Anterior cingulate cortex (tissue), 58 donors: ENCODE measurements around the gene PCDH9.
"Not testable (repeated sequence)": the region's sequence is repeated elsewhere in the genome, so short reads cannot be mapped to it uniquely, and the experiment has no call there.

Experiments used
- DNase-seq, 58 donors: peaks; one replicate each; lab custom pipeline; 2025; lab: John Stamatoyannopoulos, UW

Gene PCDH9

DNA sequence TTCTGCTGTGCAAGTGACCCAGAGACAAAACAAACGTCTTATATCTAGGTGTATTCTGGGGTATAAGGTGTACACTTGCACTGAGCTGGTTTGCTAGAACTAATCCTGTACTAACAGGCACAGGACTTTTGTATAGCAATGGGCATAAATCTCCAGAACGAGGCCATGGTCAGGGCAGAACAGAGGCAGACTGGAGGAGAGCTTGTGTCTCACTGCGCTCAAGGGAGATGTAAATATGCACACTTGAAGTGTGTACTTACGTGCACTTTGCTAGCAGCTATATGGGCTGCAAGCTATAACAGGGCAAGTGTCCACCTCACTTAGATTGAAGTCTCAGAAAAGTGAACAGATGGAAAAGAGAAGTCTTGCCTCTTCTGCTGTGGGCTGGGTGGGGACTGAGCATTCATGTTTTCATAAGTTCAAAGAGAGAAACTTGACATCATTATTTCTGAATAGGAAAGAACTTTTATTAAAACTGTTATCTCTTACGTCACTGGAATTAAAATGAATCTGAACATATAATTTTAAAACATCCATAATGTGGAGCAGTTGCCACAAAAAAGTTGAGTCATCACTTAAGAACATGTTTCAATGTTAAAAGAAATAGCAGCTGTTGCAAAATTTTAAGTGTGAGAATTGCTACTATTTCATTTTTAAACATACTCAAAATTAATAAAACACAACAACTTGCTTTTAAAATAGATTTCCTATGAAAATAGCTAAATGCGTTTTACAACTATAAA, 888.3 kb downstream of the PCDH9 start:
- DNase-seq, result no peak

DNA sequence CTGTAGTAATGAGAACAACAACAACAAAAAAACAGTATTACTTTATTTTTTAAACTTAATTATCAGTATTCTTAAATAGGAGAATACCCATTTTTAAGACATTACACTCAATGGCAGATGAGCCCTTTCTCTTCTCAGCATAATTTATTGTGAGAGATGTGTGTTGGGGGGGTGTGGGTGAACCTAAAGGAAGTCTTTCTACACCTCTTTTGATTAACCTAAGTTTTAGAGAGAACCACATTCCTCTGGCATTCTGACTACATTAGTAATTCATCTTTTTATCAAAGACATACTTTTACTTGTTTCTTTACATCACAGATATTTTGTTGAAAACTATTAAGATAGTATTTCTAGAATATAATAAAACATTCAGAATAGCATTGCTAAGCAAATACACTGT, 890.9 kb downstream of the PCDH9 start:
- DNase-seq, result no peak

DNA sequence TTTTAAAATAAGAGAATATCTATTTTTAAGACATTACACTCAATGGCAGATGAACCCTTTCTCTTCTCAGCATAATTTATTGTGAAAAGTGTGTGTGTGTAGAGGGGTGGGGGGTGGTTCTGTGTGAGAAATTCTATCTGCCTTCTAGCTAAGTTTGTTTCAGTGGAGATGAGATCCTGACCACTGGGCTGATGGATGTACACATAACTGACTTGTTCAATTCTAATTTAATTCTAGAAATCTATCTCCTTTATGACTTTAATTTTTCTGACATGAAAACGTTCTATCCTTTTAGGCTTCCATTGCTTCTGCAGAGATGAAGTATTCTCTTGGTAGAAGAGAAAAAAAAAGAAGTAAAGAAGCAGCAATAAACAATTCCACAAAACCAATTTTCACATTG, 891.6 kb downstream of the PCDH9 start:
- no peak for DNase-seq

DNA sequence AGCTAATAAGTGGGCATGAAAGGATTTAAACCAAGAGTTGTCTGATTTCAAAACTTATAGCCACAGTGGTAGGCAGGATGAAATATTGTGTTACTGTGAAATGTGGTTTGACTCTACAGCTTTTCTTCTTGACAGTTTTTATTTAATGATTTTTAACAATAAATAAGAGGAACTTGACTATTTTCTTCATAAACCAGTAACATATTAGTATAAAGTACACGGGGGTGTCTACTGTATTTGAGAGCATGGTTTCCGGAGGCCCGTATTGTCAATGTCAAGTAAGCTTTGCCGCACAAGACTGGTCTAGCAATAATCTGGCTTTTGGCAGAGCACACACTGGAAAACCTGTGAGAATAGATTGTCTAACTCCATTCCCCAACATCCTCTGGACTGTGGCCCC, 894.5 kb downstream of the PCDH9 start:
- no peak for DNase-seq

DNA sequence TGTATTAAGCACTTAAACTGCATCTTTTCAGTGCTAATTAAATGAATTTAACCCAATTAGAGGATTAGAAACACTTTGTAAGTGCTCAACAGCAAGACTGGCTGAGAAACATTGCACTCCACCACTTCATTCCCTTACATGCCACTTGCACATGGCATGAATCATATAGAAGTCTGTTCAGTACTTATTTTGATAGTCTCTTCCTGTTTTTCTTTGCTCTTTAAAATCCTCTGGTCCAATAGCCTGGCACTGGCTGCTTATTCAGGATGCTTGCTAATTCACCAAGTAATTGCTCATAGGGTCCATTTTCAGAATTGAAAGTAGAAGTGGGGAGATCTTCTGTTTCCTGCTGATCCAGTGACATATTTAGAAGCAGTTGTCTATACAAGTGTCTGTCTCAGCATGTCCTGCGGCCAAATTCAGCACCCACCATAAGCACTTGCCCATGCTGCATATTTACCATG, 900.1 kb downstream of the PCDH9 start:
- peak in 2 of 58 donors; percentile 29 to 58 for DNase-seq

DNA sequence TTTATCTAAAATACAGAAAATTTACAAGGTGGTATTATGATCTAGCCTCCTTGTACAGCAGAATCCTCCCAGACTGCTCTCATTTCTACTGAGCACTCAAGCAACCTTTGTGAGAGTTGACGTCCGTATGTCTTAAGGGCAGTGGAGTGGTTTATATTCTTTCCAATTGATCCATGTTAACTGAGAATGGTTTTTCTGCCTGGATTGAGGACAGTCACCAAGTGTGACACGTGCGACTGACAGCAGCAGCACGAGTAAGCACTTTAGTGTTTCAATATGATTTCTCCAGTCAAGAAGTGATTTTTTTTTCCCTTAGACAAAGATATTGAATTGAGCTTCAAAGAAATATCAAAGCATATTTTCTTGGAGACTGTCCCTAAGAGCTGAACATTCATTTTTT, 901.7 kb downstream of the PCDH9 start:
- no peak for DNase-seq

DNA sequence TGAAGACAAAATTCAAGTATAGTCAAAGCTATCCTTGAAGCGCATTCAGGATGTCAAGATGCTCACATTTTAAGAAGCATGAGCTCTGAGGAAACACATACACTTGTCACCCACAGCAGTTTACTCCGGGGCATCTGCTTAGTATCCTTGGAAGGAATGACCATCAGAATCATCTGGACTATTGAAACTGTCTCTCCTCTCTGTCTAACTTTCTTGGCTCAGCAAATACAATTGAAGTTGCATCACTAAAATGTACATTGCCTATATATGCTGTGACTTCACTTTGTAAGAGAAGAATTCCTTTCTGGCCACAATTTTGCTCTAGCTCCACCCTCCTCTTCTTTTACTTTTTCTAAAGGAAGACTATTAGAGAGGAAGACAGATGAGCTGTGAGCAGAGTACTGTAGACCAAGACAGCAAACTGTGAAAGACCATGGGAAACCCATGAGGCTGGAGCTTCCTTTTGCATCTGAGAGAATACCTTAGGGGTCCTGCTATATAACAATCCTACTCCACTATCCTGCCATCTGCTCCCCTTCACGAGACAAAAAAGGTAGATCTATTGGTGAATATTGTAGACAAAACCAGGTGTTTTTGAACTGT, 906.3 kb downstream of the PCDH9 start:
- no peak for DNase-seq

DNA sequence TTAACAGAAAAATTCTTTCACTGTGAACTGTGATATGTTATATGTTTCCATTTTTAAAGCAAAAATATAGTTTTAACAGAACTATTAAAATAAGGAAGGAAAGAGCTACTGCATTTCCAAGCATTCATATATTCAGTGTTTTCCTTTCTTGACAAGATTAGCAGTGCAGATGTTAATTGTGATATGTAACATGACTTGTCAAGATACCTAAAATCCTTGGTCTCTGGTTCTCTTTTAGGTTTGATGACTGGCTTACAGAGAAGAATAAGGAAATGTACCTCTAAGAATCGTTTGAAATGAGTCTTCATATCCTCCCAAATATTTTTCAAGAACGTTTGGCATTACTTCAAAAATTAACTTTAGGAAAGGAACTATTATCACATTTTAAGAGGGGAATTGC, 907.2 kb downstream of the PCDH9 start:
- DNase-seq, result no peak

DNA sequence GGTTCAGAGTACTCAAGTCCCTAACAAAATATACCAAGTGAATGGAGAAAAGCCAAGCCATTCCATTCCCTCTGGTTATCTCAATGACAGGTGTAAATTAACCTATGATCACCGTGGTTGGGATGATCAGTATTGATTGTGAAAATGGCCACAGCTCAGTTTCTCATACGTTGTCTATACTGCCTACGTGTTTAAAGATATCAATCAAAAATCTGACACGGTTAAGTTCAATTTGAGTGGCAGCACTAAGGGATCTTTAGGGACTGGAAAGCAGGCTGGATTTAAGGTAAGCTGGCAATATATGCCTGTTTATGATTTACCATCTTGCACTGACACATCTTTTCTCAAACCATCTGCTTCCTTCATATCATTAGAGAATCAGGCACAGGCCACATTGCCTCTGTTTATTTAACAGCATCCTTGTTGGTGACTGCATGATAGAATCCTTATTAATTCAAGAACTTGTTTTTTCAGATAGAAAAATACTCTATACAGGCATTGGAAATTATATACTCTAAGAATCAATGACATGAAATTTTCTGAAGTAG, 907.9 kb downstream of the PCDH9 start:
- DNase-seq, result no peak

DNA sequence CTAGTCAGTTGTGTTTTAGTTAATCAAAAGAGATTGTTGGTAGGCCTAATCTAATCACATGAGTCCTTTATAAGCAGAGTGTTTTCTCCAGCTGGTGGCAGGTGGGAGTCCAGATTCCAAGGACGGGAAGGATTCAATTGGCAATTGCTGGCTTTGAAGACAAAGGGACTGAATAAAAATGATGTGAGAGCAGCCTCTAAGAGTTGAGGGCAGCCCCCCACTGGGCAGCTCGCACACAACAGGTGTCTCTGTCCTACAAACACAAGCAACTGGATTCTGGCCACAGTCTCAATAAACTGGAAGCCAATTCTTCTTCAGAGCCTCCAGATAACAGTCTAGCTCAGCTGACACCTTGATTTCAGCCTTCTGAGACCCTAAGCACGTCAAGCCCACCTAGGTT, 915.2 kb downstream of the PCDH9 start:
- no peak for DNase-seq

DNA sequence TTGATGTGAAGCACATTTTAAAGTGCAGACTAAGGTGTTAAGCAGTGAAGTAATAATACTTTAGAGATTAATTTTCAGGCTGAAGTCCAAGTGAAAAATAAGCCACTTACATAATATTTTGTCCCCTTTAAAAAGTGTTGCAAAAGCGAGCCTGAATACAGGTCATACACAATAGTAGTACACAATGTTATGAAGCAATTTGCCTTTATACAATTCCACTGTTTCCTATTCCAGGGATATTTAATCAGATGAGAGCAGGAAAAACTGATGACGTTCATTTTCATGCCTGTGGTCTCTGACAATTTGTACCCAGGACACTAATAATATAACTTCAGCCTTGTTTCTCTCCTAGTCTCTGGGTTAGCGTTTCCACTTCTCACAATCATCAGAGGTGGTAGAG, 916.7 kb downstream of the PCDH9 start:
- DNase-seq, result no peak

DNA sequence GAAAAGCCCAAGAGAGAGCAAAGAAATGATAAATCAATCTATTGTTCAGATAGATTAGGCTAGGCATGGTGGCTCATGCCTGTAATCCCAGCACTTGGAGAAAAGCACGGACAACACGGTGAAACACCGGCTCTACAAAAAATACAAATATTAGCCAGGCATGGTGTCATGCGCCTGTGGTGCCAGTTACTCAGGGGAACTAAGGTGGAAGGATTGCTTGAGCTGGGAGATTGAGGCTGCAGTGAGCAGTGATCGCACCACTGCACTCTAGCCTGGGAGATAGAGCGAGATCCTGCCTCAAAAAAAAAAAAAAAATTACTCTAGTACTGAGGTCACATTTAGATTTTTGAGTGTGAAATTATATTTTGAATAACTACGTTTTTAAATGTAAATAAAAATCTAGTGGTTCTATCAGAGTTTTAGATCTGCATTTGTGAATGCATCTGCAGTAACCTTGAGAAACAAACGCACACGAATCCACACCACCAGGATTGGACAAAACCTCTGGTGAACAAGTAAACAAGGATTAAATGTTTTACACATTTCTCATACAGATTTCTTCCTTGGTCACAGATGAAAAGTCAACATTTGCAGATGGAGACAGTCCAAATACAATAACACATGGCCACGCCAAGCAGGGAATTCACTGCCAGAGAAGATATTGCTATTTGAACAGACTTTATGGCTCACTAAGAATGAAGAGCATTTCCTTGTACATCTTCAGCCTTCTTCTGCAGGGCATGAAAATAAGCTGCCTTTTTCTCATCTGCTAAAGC, 917.6 kb downstream of the PCDH9 start:
- DNase-seq, result no peak

DNA sequence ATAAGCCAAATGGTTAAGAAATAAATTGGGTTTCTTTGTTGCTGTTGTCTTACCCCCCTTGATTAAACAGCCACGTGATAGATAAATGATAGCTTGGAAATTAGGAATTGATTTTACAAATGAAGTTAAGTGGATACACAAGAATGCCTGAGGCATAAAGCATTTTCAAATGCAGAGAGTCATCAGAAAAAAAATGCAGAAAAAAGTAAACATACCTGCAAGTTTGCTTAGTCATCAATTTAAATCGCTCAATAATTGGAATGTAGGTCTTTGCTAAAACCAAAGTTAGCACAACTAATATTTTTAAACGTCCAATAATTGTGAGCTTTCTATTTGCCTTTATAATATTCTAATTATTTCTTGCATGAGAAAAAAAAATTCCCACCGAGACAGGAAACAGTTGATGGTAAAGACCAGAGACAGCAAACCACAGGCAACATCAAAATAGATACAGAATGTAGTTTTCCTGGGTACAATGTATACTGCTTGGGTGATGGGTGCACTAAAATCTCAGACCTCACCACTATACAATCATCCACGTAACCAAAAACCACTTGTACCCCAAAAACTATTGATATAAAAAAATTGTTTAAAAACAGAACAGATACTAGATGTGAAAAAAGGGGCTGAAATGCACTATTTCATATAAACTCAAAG, 924.0 kb downstream of the PCDH9 start:
- DNase-seq, result no peak

DNA sequence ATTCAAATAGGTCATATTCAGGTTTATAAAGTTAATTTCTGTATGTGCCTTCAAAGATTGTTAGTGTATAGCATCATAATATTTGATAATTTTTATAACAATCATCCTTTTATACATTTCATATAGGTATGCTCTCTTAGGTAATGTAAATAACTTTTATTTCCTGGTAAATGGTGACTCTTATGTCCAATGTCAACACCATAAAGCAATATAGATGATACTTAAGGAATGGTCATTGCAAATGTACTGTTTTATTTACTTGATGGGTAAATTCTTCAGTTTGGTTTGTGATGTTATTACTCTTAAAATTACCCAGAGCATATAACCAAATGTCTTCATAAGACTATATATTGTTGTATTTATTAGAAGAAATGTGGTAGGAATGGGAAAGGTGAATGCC, 928.7 kb downstream of the PCDH9 start:
- no peak for DNase-seq

DNA sequence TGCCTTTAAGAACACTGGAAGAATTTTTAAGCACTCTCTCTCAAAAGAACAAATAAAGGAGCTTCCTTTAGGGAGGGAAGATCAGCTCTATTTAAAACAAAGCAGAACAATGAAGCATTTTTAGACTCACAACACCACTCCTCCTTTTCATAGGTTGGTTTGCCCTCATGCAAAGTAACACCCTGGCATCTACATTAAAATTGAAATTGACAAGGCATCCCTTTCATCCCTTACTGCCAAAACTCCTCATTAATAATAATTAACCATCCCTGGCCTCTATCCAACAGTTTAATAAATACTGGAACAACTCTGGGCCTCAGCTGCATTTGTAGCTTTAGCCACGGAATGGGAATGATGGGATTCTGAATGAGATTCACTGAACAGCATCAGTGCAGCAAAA, 929.1 kb downstream of the PCDH9 start:
- no peak for DNase-seq

DNA sequence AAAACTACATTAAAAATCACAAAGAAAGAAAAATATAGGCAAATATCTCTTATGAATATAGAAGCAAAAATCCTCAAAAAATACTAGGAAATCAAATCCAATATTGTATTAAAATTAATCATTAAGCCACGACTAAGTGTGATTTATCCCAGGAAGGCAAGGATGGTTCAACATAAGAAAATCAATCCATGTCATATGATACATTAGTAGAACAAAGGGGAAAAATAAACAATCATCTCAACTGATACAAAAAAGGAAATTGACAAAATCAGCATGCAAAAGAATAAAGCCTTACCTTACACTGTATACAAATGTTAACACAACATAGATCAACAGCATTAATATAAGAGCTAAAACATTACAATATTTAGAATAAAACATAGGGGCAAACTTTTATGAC, 933.3 kb downstream of the PCDH9 start:
- no peak for DNase-seq

DNA sequence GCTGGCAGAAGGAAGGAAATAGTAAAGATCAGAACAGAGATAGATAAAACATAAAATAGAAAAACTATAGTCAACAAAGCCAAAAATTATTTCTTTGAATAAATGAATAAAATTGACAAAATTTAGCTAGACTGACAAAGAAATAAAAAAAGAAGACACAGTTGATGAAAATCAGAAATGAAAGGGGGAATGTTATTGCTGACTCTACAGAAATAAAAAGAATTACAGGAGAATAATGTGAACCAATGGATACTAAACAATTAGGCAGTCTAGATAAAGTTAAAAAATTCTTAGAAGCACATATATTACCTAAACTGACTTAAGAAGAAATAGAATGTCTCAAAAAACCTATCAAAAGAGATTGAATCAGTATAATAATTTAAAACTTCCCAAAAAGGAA, 933.8 kb downstream of the PCDH9 start:
- no peak for DNase-seq

DNA sequence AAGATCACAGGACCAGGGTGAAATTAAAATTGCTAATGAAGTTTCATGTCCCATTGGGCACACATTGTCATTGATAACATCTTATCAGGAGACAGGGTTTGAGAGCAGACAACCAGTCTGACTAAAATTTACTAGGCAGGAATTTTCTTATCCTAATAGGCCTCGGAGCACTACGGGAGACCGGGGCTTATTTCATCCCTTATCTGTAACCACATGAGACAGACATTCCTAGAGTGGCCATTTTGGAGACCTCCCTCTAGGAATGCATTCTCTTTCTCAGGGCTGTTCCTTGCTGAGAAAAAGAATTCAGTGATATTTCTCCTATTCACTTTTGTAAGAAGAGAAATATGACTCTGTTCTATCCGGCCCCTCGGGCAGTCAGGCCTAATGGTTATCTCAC, 943.3 kb downstream of the PCDH9 start:
- DNase-seq, result not testable (repeated sequence)

DNA sequence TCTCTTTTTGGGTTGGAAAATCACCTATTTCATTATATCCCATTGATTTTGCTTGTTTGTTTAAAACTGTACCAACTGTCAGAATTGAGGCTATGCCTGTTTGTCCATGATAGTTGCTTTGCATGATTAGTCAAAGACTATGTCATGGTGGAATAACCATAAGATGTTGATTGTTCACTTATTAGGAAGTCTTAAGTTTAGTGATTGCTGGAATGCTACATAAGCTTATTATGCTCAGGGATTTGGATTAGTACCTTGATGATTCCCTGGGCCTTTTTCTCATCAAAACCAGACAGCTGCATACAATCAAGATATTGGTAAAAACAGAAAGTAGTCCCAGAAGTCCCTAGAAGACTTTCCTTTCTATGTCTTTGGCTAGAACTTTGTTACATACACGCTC, 954.7 kb downstream of the PCDH9 start:
- no peak for DNase-seq

DNA sequence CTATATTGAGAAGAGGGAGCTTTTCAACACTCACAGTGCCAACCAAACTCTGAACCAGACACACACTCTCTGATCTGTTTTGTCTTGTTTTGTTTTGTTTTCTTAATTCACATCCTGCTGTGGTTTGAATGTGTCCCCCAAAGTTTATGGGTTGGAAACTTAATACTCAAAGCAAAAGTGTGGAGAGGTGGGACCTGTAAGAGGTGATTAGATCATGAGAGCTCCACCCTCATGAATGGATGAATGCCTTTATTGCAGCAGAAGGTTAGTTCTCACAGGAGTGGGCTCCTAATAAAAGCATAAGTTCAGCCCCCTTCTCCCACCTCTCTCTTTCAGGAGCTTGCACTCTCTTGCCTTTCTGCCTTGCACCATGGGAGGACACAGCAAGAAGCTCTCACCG, 957.1 kb downstream of the PCDH9 start:
- DNase-seq, result no peak

DNA sequence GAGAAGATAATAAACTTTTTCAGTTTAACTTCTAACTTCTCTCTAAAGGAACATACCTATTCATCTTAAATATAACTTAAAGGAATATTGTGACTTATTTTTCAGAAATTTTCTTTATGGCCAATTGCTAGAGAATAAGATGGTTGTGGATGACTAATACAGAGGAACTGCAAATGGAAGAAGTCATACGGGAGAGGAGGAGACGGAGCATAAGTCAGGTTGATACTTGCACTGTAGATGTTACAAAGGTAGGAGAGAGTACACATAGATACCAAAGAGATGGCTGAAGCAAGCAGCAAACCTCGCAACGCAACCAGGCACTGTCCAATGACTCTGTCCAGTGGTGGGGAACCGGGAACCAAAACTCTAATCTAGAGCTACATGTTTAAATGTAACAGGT, 963.4 kb downstream of the PCDH9 start:
- no peak for DNase-seq
